HEK293 (cell line): Measurements from ENCODE around the gene SFT2D3.

Experiments
- CTCF ChIA-PET: fragments of 350-600 bp; formaldehyde crosslinking; extraction: SDS; loops from one replicate; lab custom pipeline; 2021; ENCODE audit warnings: antibody characterized with exemption; lab: Yijun Ruan, JAX
- POLR2A ChIA-PET: fragments of 300-600 bp; formaldehyde crosslinking; extraction: SDS; loops from one replicate; lab custom pipeline; 2020; ENCODE audit warnings: antibody characterized with exemption, inconsistent platforms; lab: Yijun Ruan, JAX
- H3K27ac ChIP-seq: fragments of 200-500 bp; sonication (Bioruptor generic); 2 replicates; pipeline ENCODE4 v1.5.1; 2014; ENCODE audit warnings: low read depth, low read length, control low read depth, inconsistent platforms; ENCODE audit errors: extremely low read depth
- H3K36me3 ChIP-seq, 2 experiments: fragments of 200-500 bp in 1 of 2; sonication (Bioruptor generic) in 1 of 2; 1 replicate in 1 of 2; 2 replicates in 1 of 2; pipeline ENCODE4 v1.5.1; 2014 to 2017; ENCODE audit warnings: inconsistent platforms in 2 of 2, low read length in 2 of 2; ENCODE audit not compliant: control insufficient read depth in 2 of 2, insufficient read depth in 1 of 2
- H3K4me1 ChIP-seq: fragments of 200-500 bp; sonication (Bioruptor generic); 2 replicates; pipeline ENCODE4 v1.5.1; 2014; ENCODE audit warnings: mild to moderate bottlenecking, low read length, inconsistent platforms; ENCODE audit not compliant: control insufficient read depth, insufficient read depth
- H3K4me3 ChIP-seq: 2 replicates; pipeline ENCODE4 v1.5.1; 2011; ENCODE audit warnings: low read depth, mild to moderate bottlenecking, control low read depth, low read length, moderate library complexity
- H3K9me3 ChIP-seq: fragments of 200-500 bp; sonication (Bioruptor generic); 2 replicates; pipeline ENCODE4 v1.5.1; 2014; ENCODE audit warnings: low read depth, low read length, inconsistent platforms; ENCODE audit not compliant: control insufficient read depth, insufficient read depth
- GFI1B ChIP-seq: fragments of 450-650 bp; formaldehyde crosslinking; IDR thresholded peaks from 2 replicates; pipeline ENCODE4 v1.5.1; 2016; ENCODE audit warnings: missing biosample characterization, missing genetic modification characterization
- REPIN1 ChIP-seq: fragments of 450-650 bp; formaldehyde crosslinking; IDR thresholded peaks from 2 replicates; pipeline ENCODE4 v1.5.1; 2017; ENCODE audit warnings: missing biosample characterization, missing genetic modification characterization, low read depth
- REST ChIP-seq: fragments of 450-650 bp; formaldehyde crosslinking; IDR thresholded peaks from 2 replicates; pipeline ENCODE4 v1.5.1; 2016; ENCODE audit warnings: missing biosample characterization, missing genetic modification characterization
- SCRT1 ChIP-seq: fragments of 450-650 bp; formaldehyde crosslinking; IDR thresholded peaks from 2 replicates; pipeline ENCODE4 v1.5.1; 2016; ENCODE audit warnings: missing biosample characterization, missing genetic modification characterization, borderline replicate concordance
- YY1 ChIP-seq: fragments of 450-650 bp; formaldehyde crosslinking; IDR thresholded peaks from 2 replicates; pipeline ENCODE4 v1.5.1; 2018; ENCODE audit warnings: missing biosample characterization, missing genetic modification characterization
- ZBTB11 ChIP-seq: fragments of 450-650 bp; formaldehyde crosslinking; conservative IDR thresholded peaks from 2 replicates; pipeline ENCODE4 v1.5.1; 2016; ENCODE audit warnings: low read depth, missing biosample characterization, missing genetic modification characterization
- ZNF302 ChIP-seq: fragments of 450-650 bp; formaldehyde crosslinking; IDR thresholded peaks from 2 replicates; pipeline ENCODE4 v1.5.1; 2016; ENCODE audit warnings: missing biosample characterization, missing genetic modification characterization, low read depth
- ZNF311 ChIP-seq: fragments of 450-650 bp; formaldehyde crosslinking; IDR thresholded peaks from 2 replicates; pipeline ENCODE4 v1.5.1; 2017; ENCODE audit warnings: missing biosample characterization, missing genetic modification characterization, borderline replicate concordance
- ZNF449 ChIP-seq: fragments of 450-650 bp; formaldehyde crosslinking; IDR thresholded peaks from 2 replicates; pipeline ENCODE4 v1.5.1; 2017; ENCODE audit warnings: missing biosample characterization, mild to moderate bottlenecking, missing genetic modification characterization, moderate library complexity
- ZNF501 ChIP-seq: fragments of 450-650 bp; formaldehyde crosslinking; IDR thresholded peaks from 2 replicates; pipeline ENCODE4 v1.5.1; 2016; ENCODE audit warnings: missing biosample characterization, missing genetic modification characterization
- ZNF518A ChIP-seq: fragments of 450-650 bp; formaldehyde crosslinking; conservative IDR thresholded peaks from 2 replicates; pipeline ENCODE4 v1.5.1; 2016; ENCODE audit warnings: low read depth, missing biosample characterization, missing genetic modification characterization
- ZNF560 ChIP-seq: fragments of 450-650 bp; formaldehyde crosslinking; IDR thresholded peaks from 2 replicates; pipeline ENCODE4 v1.5.1; 2017; ENCODE audit warnings: missing biosample characterization, missing genetic modification characterization, borderline replicate concordance
- ZNF621 ChIP-seq: fragments of 450-650 bp; formaldehyde crosslinking; IDR thresholded peaks from 2 replicates; pipeline ENCODE4 v1.5.1; 2017; ENCODE audit warnings: missing biosample characterization, missing genetic modification characterization
- ZNF639 ChIP-seq: fragments of 450-650 bp; formaldehyde crosslinking; IDR thresholded peaks from 2 replicates; pipeline ENCODE4 v1.5.1; 2016; ENCODE audit warnings: missing biosample characterization, missing genetic modification characterization
- ZNF747 ChIP-seq: fragments of 450-650 bp; formaldehyde crosslinking; IDR thresholded peaks from 2 replicates; pipeline ENCODE4 v1.5.1; 2016; ENCODE audit warnings: missing biosample characterization, missing genetic modification characterization
- ZNF785 ChIP-seq: fragments of 450-650 bp; formaldehyde crosslinking; IDR thresholded peaks from 2 replicates; pipeline ENCODE4 v1.5.1; 2016; ENCODE audit warnings: missing biosample characterization, missing genetic modification characterization
- ZSCAN5A ChIP-seq: fragments of 450-650 bp; formaldehyde crosslinking; IDR thresholded peaks from 2 replicates; pipeline ENCODE4 v1.5.1; 2016; ENCODE audit warnings: missing biosample characterization, missing genetic modification characterization

Gene SFT2D3

GRCh38 chr2:127733113-127733815 is 32.0 kb downstream of the SFT2D3 start:
- Histone ChIP-seq H3K36me3 (peaks cover 5 to 17% of the 10 kb centered on the region in 2 experiments; a peak in 2 of 3 replicates), H3K27ac (no peak overlapping the region), H3K4me3 (no peak overlapping the region), H3K4me1 (no peaks in the 10 kb centered on the region), H3K9me3 (no peaks in the 10 kb centered on the region)
- POLR2A ChIA-PET, result no interaction called here
- CTCF ChIA-PET, result no interaction called here
- TF ChIP-seq REST (no peak), GFI1B (no peak), ZNF501 (tag by site-specific recombination) (no peak), REPIN1 (no peak), SCRT1 (tag by site-specific recombination) (no peak), ZNF785 (tag by site-specific recombination) (no peak), ZNF747 (tag by site-specific recombination) (no peak), YY1 (tag by site-specific recombination) (no peak), ZNF518A (tag by site-specific recombination) (no peak), ZNF302 (no peak), ZSCAN5A (no peak), ZNF639 (no peak), ZNF621 (tag by site-specific recombination) (no peak), ZBTB11 (tag by site-specific recombination) (no peak), ZNF560 (no peak), ZNF311 (tag by site-specific recombination) (no peak), ZNF449 (tag by site-specific recombination) (no peak)
